GM12801 (cell line): ENCODE measurements around the gene PAXIP1.

Experiments
- CTCF ChIP-seq: IDR thresholded peaks from one replicate; pipeline ENCODE4 v1.5.1; 2011; ENCODE audit warnings: control low read depth; ENCODE audit not compliant: insufficient read length; ENCODE audit errors: extremely low read depth

PAXIP1 gene

GRCh38 chr7:154914308-154914995 is 88.5 kb downstream of the PAXIP1 start:
- no peak for TF ChIP-seq CTCF

- TF ChIP-seq CTCF, result no peak
Observed at GRCh38 chr7:154913638-154914307, 89.2 kb downstream of the PAXIP1 start.

- no peak for TF ChIP-seq CTCF
Observed at GRCh38 chr7:154912871-154913637, 89.9 kb downstream of the PAXIP1 start.

- no peak for TF ChIP-seq CTCF
Observed at GRCh38 chr7:154911862-154912455, 91.0 kb downstream of the PAXIP1 start.

- no peak for TF ChIP-seq CTCF
Observed at GRCh38 chr7:154911411-154911810, 91.5 kb downstream of the PAXIP1 start.

- TF ChIP-seq CTCF, result no peak
Observed at GRCh38 chr7:154910977-154911376, 91.9 kb downstream of the PAXIP1 start.

GRCh38 chr7:154910125-154910524 is 92.8 kb downstream of the PAXIP1 start:
- no peak for TF ChIP-seq CTCF
